ENCODE results near the gene PKIB. TPM values are rescaled to one million over a fixed set of nuclear protein-coding genes. Genes with fewer than 3 reads are reported as not detected.

PKIB gene
- total and polyA plus RNA-seq, 2 of the 4 experiments (the other 2 are of a cell fraction) = 6.3 to 13.1 TPM

DNA sequence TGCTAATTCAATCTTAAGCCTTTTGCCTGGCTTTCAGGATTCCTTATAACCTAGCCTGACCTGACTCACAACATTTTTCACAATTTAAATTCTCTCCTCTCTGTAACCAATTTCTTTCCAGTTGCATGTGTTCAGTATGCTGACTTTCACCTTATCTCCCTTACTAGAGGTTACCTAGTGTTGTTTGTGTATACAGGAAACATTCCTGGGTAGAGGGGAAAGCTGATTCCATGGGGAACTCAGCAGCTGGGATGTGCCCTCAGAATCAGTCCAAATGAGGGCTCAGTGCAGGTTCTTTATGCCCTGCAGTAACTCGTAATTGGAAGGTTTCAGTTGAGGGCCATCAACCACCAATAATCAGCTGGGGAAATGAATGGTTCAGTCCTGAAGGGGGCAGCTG lies 18.5 kb downstream of the PKIB start:
- in situ Hi-C loops (cut with MboI; ENCODE audit: low sequenced_read_pairs) (no loop called here), dilution Hi-C loops (cut with HindIII; ENCODE audit: low sequenced_read_pairs, unreplicated experiment) (no loop called here), intact Hi-C loops (cut with micrococcal nuclease) (no loop called here)
- no peak overlapping the region for H2BK120ac ChIP-seq (ENCODE audit: low read depth, low read length)
- H3K36me3 ChIP-seq (ENCODE audit: control insufficient read depth, insufficient read depth, low read length) = no peaks in the 10 kb centered on the region
- H4K5ac ChIP-seq (ENCODE audit: low read depth, low read length) = no peak overlapping the region
- no peak overlapping the region for H3K9ac ChIP-seq (ENCODE audit: low read depth, low read length)
- no peak overlapping the region for H4K8ac ChIP-seq (ENCODE audit: low read depth in 2 of 2, low read length in 2 of 2)
- no peak overlapping the region for H3K4ac ChIP-seq (ENCODE audit: low read depth, low read length)
- H3K9me1 ChIP-seq (ENCODE audit: insufficient read depth, low read length) = no peaks in the 10 kb centered on the region
- no peak overlapping the region for H4K91ac ChIP-seq (ENCODE audit: insufficient read depth, low read depth, low read length)
- no peaks in the 10 kb centered on the region for H3K27me3 ChIP-seq (ENCODE audit: control insufficient read depth, insufficient read depth, low read length)
- H2AK9ac ChIP-seq (replicated peaks; ENCODE audit: low read depth, low read length, poor library complexity) = no peak overlapping the region
- no peak overlapping the region for H2AFZ ChIP-seq (replicated peaks; ENCODE audit: low read length, poor library complexity)
- H3K4me2 ChIP-seq (ENCODE audit: low read depth, low read length) = no peak overlapping the region
- H2AK5ac ChIP-seq (ENCODE audit: low read depth, low read length) = no peak overlapping the region
- no peak overlapping the region for H2BK20ac ChIP-seq (ENCODE audit: low read depth, low read length)
- H3K18ac ChIP-seq (ENCODE audit: low read depth, low read length) = no peak overlapping the region
- CTCF ChIA-PET = no interaction called here
- no peak for ATAC-seq (ENCODE audit: low read depth)
- no peaks in the 10 kb centered on the region for H3K4me1 ChIP-seq (ENCODE audit: control insufficient read depth, insufficient read depth, low read length)
- H3K79me1 ChIP-seq (ENCODE audit: low read depth in 1 of 2, low read length in 2 of 2) = no peaks in the 10 kb centered on the region
- POLR2A ChIA-PET (ENCODE audit: unreplicated experiment) = no interaction called here
- H3K9me3 ChIP-seq (ENCODE audit: control insufficient read depth, insufficient read depth, low read length) = no peaks in the 10 kb centered on the region
- no peak for DNase-seq
- H4K20me1 ChIP-seq (ENCODE audit: insufficient read depth, low read length) = no peaks in the 10 kb centered on the region
- no peak overlapping the region for H3K56ac ChIP-seq (ENCODE audit: extremely low read depth, insufficient read depth, low read length)
- no CpG with 5 or more reads among the region's 1 CpG for WGBS, 2 experiments (ENCODE audit: extremely low coverage in 2 of 2, insufficient read length in 1 of 2)
- H3K4me3 ChIP-seq (ENCODE audit: insufficient read depth, low read depth, low read length) = no peak overlapping the region
- no peak overlapping the region for H2BK5ac ChIP-seq (ENCODE audit: low read depth, low read length, poor library complexity, severe bottlenecking)
- no peak for TF ChIP-seq RFX5 (IDR thresholded peaks at IDR 0.05; ENCODE audit: low read depth, low read length)
- TF ChIP-seq RAD21 (IDR thresholded peaks at IDR 0.05; ENCODE audit: low read length) = no peak
- no peak for TF ChIP-seq NFE2L2 (IDR thresholded peaks at IDR 0.05; ENCODE audit: low read depth, low read length)
- TF ChIP-seq BHLHE40 (IDR thresholded peaks at IDR 0.05; ENCODE audit: low read depth, low read length) = no peak
- TF ChIP-seq MXI1 (IDR thresholded peaks at IDR 0.05; ENCODE audit: borderline replicate concordance, low read depth, low read length) = no peak
- TF ChIP-seq FOS (IDR thresholded peaks at IDR 0.05; ENCODE audit: low read depth, low read length) = no peak
- no peak for TF ChIP-seq MAFK (IDR thresholded peaks at IDR 0.05; ENCODE audit: low read depth, low read length)
- TF ChIP-seq CHD1 (IDR thresholded peaks at IDR 0.05; ENCODE audit: low read depth, low read length) = no peak
- TF ChIP-seq, protein P1, sequence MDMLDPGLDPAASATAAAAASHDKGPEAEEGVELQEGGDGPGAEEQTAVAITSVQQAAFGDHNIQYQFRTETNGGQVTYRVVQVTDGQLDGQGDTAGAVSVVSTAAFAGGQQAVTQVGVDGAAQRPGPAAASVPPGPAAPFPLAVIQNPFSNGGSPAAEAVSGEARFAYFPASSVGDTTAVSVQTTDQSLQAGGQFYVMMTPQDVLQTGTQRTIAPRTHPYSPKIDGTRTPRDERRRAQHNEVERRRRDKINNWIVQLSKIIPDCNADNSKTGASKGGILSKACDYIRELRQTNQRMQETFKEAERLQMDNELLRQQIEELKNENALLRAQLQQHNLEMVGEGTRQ (IDR thresholded peaks at IDR 0.05; ENCODE audit: low read depth, low read length) = no peak
- TF ChIP-seq, protein P2, sequence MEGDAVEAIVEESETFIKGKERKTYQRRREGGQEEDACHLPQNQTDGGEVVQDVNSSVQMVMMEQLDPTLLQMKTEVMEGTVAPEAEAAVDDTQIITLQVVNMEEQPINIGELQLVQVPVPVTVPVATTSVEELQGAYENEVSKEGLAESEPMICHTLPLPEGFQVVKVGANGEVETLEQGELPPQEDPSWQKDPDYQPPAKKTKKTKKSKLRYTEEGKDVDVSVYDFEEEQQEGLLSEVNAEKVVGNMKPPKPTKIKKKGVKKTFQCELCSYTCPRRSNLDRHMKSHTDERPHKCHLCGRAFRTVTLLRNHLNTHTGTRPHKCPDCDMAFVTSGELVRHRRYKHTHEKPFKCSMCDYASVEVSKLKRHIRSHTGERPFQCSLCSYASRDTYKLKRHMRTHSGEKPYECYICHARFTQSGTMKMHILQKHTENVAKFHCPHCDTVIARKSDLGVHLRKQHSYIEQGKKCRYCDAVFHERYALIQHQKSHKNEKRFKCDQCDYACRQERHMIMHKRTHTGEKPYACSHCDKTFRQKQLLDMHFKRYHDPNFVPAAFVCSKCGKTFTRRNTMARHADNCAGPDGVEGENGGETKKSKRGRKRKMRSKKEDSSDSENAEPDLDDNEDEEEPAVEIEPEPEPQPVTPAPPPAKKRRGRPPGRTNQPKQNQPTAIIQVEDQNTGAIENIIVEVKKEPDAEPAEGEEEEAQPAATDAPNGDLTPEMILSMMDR (conservative IDR thresholded peaks at IDR 0.05; ENCODE audit: low read depth, low read length) = no peak
- TF ChIP-seq CEBPB (IDR thresholded peaks at IDR 0.05; ENCODE audit: low read depth, low read length) = no peak
- H3K27ac ChIP-seq (ENCODE audit: insufficient read depth, low read length) = no peak overlapping the region
- H3K14ac ChIP-seq (replicated peaks; ENCODE audit: low read depth, low read length) = no peak overlapping the region
- BruUV-seq (replicated peaks) = no TSS peak
- H3K23ac ChIP-seq (ENCODE audit: low read depth, low read length) = no peak overlapping the region
- H2BK15ac ChIP-seq (ENCODE audit: low read depth, low read length) = no peak overlapping the region

All from IMR-90 (cell line).